ENCODE results near the gene KCNK7. TPM values are rescaled to one million over a fixed set of nuclear protein-coding genes. Genes with fewer than 3 reads are reported as not detected.
"Not testable (repeated sequence)": the region's sequence is repeated elsewhere in the genome, so short reads cannot be mapped to it uniquely, and the experiment has no call there.

Gene KCNK7
- total RNA-seq, 1 experiment from 2014 or later, result 0.69 TPM

DNA sequence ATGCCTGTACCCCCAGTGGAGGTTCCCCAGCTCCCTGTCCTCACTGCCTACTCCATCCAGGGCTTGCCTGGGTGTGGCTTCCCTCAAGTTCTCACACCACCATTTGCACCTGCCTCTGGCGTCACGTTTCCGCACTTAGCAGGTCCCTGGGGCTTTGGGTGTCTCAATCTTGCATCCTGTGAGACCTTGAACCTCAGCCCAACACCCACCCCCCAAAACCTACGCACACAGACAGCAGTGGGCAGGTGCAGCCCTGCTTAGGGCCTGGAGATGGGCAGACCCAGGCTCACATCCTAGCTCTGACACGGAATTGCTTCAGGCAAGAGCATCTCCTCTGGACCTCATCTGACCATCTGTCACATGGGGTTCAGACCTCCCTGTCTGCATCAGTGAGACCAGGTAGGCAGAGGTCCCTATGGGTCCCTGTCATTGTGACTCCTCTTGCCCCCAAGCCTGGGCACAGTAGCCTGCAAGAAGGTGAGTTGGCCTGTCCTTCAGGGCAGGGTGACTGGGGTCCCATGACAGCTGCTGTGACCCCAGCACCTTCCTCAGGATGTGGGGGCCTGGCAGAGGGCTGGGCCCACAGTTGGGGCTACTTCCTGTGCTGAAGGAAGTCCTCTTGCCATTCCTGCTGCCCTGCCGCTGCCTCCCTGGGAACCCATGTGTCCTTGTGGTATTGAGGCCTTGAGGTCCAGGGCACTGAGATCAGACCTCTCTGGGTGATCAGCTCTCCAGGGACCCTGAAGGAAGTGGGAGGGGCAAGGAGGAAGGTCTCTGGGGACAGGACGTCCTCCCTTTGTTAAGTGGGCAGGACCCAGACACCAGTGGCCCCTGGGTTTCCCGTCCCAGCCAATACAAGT lies 44.3 kb upstream of the KCNK7 start:
- DNase-seq (ENCODE audit: low read depth, low spot score) (no peak), ATAC-seq (no peak)
- CTCF ChIA-PET, result no interaction called here
- H3K27ac ChIP-seq (ENCODE audit: low read length), result no peak overlapping the region
- no TSS peak for BruUV-seq (replicated peaks)
- no peaks in the 10 kb centered on the region for H3K9me3 ChIP-seq (ENCODE audit: control insufficient read depth, insufficient read depth, low read depth, low read length)
- intact Hi-C loops (cut with micrococcal nuclease; ENCODE audit: unreplicated experiment) (loop anchor here (10.0 kb wide), 1 partner anchor 65 kb away; no protein-coding TSS in a partner anchor), in situ Hi-C loops (cut with HindIII; ENCODE audit: low pct_unique_long_range_greater_than_20kb, low sequenced_read_pairs) (no loop called here)
- TF ChIP-seq SIN3A (IDR thresholded peaks at IDR 0.05; ENCODE audit: borderline replicate concordance, insufficient read depth, low read depth, low read length), result no peak
- no peak for TF ChIP-seq TCF7L2 (IDR thresholded peaks at IDR 0.05; ENCODE audit: low read depth, low read length)
- TF ChIP-seq POLR2AphosphoS5 (IDR thresholded peaks at IDR 0.05; ENCODE audit: low read depth, low read length), result no peak
- TF ChIP-seq REST (IDR thresholded peaks at IDR 0.05; ENCODE audit: insufficient read depth in 1 of 2, low read depth in 2 of 2, low read length in 1 of 2), result no peak
- no peak for TF ChIP-seq CTCF (IDR thresholded peaks at IDR 0.05)
- POLR2A ChIA-PET, result no interaction called here
- peaks cover 24% of the 10 kb centered on the region for H3K4me1 ChIP-seq (ENCODE audit: control insufficient read depth, insufficient read depth, low read length)
- peaks cover 4% of the 10 kb centered on the region; the same call in 1 of the 2 replicates for H3K36me3 ChIP-seq (ENCODE audit: control insufficient read depth, insufficient read depth, low read length)
- H3K27me3 ChIP-seq (ENCODE audit: control insufficient read depth, insufficient read depth, low read length), result no peaks in the 10 kb centered on the region
- no peak overlapping the region for H3K4me3 ChIP-seq (ENCODE audit: low read depth in 2 of 2, low read length in 2 of 2)

DNA sequence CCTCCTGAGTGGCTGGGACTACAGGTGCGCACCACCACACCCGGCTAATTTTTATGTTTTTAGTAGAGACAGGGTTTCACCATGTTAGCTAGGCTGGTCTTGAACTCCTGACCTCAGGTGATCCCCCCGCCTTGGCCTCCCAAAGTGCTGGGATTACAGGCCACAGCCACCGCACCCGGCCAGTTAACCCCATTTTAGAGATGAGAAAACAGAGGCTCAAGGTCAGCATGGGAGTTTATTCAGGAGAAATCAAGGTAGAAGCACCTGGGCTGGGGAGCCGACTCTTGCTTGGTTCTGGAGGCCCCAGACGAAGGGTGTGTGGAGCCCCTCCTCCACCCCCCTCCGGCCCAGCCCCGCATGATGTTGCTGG lies 43.6 kb upstream of the KCNK7 start:
- H3K36me3 ChIP-seq (ENCODE audit: control insufficient read depth, insufficient read depth, low read length); BruUV-seq (replicated peaks); H3K27me3 ChIP-seq (ENCODE audit: control insufficient read depth, insufficient read depth, low read length); ATAC-seq; DNase-seq (ENCODE audit: low read depth, low spot score); H3K9me3 ChIP-seq (ENCODE audit: control insufficient read depth, insufficient read depth, low read depth, low read length); POLR2A ChIA-PET; H3K4me3 ChIP-seq (ENCODE audit: low read depth in 2 of 2, low read length in 2 of 2); H3K27ac ChIP-seq (ENCODE audit: low read length); in situ Hi-C loops (cut with HindIII; ENCODE audit: low pct_unique_long_range_greater_than_20kb, low sequenced_read_pairs): not testable (repeated sequence)
- CTCF ChIA-PET, result interaction anchor here (1.7 kb wide), 1 partner anchor 24 kb away, joined by 3 read pairs; the partner anchor contains the start of gene PCNX3
- intact Hi-C loops (cut with micrococcal nuclease; ENCODE audit: unreplicated experiment), result loop anchor here (10.0 kb wide), 1 partner anchor 66 kb away; no protein-coding TSS in a partner anchor
- peaks cover 24% of the 10 kb centered on the region for H3K4me1 ChIP-seq (ENCODE audit: control insufficient read depth, insufficient read depth, low read length)

Data from Panc1 (cell line).